HG03097 (cell line): ENCODE measurements around the gene PNRC2.

Experiments
- ATAC-seq: cut with Tn5 transposase; IDR thresholded peaks from one replicate; pipeline ENCODE4 v1.9.1; 2021; ENCODE audit not compliant: unreplicated experiment, low FRiP score

PNRC2 gene, protein sequence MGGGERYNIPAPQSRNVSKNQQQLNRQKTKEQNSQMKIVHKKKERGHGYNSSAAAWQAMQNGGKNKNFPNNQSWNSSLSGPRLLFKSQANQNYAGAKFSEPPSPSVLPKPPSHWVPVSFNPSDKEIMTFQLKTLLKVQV

DNA sequence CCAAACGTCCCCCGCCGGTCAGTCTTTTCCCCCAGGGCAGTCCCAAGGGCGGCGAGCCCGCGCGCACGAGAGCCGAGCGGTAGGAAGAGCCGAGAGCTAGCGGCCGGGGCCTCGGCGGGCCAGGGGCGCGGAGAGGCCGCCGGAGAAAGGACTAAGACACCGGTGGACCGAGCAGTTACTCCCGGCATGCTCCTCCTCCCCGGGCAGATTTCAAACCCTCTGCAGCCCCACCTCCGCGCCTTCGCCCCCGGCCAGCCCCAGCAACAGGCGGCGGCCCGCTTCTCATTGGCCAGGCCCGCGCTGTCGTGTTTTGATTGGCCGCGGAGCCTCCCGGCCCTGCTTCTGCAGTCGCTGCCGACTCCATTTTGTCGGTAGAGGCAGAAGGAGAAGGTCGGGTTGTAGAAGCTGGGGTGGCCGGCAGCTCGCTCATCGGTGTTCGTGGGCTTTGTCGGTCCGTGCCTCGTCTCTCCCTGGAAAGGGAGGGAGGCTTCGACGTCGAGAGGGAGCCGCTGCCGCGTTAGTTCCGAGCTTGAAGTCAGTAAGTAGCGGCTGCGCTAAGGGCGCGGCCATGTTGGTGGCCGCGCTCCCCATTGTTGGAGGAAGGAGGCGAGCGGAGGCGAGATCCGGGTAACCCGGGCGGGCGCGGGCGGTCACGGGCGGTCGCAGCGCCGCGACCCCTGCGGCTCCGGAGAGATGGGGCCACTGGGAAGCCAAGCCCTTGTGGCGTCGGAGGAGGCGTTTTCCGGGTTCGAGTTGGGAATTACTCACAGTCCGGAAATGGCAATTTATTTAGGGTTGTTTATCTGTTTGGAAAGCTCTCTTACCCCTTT, at the start of gene PNRC2:
Gene PNRC2, plus strand, starts transcription at position 368 of the 830 bp plus-strand sequence. CDS start 1,630 bp downstream, outside the sequence.
- peak; percentile 69 for ATAC-seq

DNA sequence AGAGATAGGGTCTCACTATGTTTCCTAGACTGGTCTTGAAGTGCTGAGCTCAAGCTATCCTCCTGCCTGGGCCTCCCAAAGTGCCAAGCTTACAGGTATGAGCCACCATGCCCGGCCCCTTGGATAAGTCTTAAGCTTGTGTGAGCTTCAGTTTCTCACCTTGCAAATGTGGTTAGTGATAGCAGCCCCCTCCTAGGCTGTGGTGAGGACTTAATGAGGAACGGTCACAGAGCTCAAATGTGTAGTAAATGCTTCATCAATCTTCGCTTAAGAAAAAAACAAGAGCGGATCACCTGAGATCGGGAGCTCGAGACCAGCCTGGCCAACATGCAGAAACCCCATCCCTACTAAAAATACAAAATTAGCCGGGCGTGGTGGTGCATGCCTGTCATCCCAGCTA, 49.5 kb upstream of the PNRC2 start:
- no peak for ATAC-seq

DNA sequence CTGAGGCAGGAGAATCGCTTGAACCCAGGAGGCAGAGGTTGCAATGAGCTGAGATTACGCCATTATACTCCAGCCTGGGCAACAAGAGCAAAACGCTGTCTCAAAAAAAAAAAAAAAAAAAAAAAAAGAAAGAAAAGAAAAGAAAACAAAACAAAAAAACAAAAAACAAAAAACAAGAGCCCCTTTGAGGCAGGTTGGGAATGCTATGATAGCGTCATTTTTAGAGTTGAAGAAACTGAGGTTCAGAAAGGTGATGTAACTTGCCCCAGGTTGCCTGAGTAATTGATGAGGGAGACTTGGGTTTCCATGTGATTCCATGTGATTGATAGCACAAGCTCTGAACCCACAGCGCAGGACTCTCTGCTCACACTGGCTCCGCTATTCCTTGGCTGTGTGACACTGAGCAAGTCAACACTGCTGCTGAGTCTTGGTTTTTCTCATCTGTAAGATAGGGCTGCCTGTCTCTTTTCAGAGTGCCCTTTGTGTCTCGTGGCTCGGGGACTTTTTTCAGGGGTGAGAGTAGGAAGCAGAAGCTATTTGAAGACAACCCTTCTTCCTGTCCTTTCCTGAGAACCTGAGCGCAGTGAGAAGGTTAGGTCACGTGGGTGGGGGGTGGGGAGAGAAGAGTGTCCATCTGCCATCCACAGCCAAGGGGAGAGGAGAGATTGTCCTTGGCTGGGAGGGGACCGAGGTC, 48.9 kb upstream of the PNRC2 start:
- no peak for ATAC-seq

DNA sequence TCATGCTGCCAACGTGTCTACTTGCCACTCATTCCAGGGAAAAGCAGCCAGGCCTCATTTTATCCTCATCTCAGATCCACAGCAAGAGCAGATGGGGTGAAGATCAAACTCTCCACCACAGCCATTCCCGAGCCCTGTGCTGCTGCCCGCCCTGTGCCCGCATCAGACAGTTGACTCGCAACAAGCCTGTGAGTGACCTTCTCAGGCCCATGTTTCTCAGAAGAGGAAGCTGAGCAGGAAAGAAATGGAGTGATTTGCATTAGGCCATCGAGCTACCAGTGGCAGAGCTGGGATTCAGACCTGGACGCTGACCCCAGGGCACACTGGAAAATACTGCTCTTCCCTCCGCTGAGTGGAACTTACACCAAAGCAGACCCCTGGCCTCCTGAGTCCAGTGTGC, 47.7 kb upstream of the PNRC2 start:
- no peak for ATAC-seq

DNA sequence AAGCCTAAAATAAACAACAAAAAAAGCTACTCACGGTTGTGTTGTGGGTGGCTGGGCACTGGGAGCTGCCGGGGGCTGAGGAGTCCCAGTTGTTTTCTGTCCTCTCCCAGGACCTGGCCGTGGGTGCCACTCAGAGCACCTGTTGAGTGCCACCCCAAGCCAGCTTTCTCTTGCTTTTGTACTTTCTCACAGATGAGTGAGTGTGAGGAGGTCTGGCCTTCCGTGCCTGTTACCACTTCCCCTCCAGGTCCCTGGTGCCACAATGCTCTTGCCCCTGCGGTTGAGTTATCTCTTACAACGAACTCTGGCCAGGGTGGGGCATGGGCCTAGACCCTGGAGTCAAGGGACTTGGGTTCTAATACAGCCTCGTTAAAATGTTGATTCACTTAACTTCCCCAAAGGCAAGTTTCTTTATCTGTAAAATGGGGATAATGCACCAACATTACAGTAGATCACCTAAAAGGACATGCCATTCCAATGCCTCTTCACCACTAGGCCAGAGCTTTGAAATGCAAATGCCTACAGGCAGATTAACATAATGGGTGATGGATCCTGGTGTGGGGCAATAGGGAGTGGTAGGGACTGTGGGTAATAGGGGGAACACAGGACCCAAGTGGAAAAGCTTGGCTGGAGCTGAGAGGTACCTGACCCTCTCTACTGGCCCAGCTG, 46.3 kb upstream of the PNRC2 start, which contains the start of gene CNR2:
Gene CNR2, minus strand, starts transcription at position 151 of the 669 bp plus-strand sequence. CDS start 37,745 bp downstream, outside the sequence.
- ATAC-seq, result no peak

DNA sequence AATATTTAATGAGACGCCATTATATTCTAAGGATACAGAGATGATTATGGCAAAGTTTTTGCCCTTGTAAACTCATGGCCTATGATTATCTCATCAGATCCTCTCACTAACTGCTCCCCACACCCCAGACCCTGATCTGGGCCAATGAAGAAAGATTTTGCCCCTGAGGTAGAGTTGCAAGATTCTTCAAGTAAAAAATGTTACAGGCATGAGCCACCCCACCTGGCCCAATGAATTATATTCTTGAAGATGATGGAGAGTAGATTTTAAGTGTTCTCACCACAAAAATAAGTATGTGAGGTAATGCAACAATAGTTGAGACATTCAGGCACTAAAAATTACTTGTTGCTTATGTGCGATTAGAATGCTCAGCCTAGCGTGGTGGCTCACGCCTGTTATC, 44.7 kb upstream of the PNRC2 start:
- no peak for ATAC-seq

DNA sequence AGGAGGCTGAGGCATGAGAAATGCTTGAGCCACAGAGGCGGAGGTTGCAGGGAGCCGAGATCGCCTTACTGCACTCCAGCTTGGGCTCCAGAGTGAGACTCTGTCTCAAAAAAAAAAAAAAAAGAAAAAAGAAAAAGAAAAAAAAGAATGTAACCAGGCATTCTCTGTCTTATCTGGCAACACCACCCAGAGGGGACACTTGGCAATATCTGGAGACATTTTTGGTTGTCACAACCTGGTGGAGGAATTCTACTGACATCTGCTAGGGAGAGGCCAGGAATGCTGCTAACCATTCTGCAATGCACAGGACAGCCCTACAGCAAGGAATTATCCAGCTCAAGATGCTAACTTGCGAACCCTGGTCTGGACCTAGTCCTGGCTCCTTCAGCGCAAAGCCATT, 44.2 kb upstream of the PNRC2 start:
- ATAC-seq, result no peak

DNA sequence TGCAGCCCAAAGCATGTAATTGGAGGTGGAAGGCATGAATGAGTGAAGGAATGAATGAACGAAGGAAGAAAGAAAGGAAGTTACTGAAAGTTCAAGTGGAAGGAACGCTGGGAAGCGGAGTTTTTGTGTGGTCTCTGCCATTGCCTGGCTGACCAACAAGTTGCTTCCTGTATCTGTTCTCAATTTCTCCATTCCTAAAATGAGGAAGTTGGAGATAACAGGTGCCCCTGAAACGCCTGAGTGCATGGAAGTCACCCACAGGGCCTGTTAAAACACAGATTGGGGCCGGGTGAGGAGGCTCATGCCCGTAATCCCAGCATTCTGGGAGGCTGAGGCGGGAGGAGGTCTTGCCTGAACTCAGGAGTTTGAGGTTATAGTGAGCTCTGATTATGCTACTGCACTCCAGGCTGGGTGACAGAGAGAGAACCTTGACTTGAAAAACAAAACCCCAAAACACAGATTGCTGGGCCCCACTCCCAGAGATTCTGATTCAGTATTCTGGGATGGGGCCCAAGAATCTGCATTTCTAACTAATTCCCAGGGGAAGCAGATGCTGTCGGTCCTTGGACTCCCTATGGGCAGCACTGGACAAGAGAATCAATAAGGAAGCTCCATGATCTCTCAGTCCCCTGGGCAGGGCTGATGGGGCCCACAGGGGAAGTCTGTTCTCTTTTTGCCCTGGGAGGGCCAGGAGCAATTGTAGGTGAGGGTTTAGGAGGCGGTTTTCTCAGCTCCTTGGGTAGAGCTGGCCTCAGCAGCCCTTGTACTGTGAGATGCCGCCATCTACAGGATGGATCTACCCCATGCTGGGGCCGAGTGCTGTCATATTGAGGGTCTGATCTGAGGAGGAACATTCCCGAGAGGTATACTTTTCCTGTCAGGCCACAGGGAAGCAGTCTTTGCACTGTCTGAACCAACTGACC, 43.2 kb upstream of the PNRC2 start:
- peak; percentile 49 for ATAC-seq

DNA sequence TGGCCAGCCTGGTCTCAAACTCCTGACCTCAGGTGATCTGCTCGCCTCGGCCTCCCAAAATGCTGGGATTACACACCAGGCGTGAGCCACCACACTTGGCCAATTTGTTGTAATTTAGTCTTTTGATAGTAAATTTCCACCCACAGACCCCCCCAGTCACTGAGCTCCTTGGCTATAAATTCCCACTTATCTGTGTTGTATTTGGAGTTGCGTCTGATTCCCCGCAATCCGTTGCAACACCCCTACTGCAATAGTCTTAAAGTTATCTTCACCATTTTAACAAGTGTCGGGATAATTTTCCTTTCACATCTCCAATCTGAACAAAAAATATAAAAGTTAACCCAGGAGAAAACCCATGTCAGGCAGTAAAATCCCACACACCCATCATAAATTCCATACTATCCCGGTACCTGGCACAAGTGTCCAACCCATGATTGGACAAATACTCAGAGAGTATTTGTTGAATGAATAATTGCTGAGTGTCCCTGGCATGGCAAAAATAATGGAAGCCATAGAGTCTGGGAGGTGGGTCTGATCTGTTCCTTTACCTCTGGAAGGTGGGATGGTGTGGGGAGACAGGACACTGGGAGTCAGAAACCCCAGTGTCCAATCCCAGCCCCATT, 37.2 kb upstream of the PNRC2 start:
- ATAC-seq, result no peak

DNA sequence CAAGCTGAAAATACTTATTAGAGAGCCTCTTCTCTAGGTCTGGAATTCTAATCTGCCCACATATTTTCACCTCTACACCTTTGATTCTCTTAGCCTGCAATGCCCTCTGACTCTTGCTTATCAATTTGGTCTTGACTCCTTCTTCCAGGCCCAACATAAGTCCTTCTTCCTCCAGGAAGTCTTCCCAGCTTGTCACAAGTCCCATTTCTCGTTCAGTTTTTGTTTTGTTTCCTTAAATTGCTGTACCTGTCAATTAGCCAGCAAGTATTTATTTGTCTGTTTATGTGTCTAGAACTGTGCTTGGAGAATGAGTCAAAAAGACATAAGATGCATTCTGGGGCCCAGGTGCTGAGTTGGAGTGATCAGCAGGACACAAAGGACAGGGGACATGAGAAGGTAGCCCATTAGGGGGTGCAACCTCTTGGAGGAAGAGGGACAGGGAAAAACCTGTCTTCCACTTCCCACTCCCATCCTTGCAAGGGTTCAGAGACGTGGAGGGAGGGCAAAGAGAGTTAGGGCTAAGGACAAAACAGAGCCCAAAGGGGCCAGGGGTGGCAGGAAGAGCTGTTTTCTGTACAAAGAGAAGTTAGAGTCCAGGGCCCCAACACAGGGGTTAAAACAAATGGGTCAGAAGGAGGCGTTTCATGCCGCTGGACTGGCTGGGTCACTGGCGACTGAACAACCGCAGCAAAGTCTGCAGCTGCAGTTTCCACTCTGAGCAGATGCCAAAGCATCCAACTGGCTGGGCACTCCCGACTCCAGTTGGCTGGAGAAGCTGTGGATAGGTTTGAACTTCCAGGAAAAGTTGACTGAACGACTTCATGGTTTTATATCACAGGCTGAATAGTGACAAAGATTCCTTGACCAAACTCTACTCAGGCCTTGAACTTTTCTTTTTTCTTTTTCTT, 35.8 kb upstream of the PNRC2 start:
- no peak for ATAC-seq

DNA sequence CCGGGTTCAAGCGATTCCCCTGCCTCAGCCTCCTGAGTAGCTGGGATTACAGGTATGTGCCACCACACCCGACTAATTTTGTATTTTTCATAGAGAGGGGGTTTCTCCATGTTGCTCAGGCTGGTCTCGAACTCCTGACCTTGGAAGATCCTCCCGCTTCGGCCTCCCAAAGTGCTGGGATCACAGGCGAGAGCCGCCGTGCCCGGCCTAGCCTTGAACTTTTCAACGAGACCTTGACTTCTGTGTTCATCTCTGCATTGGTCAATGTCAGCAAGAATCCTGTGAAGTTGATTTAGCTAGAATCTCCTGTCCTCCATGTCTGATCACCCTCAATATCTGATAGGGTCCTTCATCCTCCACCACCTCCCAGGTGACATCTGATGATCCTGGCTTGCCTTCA, 35.0 kb upstream of the PNRC2 start:
- ATAC-seq, result no peak

DNA sequence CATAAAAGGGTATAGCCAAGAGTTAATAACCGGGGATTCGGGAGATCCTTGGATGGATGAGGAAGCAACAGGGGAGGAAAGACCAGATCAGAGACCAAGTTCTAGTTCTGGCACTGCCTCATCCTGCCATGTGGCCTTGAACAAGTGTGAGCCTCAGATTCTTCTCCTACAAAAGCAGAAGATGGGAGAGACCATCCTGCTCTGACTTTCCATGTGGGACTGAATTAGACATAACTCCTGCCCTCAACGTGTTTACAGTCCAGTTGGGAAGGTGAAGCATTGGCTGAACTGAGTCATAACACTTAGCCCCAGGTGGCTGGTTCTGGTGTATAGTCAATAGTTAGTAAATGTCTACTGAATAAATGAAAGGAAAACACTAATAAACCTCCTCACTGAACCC, 34.3 kb upstream of the PNRC2 start:
- no peak for ATAC-seq

DNA sequence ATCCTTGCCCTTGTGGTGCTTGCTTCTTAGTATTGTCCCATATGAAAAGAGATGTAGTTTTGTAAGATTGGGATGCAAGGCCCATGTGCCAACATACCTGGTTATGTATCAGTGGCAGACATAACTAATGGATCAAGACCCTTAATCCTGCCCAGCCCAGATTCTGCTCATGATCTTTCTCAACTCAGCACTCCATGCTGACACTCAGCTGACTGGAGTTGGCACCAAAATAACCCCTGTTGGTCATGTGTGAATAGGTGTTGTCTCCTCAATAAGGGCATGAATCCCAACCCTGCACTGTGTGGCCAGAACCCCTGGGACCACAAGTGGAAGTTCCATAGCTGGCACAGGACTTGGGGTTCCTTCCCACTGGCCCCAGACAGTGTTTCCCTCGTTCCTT, 32.5 kb upstream of the PNRC2 start:
- no peak for ATAC-seq

DNA sequence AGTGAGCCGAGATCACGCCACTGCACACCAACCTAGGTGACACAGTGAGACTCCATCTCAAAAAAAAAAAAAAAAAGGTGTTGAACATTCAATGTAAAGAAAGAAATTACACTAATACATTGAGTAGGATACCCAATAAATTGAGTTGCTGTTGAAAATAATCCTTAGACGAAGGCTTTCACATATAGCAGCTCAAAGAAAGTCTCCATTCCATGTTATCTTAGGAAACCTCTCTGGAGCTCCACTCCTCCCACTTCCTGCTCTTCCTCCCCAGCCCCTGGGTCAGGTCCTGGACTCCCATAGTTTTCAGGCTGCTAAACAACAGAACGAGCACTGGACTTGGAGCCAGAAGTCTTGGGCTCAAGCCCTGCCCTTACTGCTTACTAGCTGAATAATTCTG, 30.8 kb upstream of the PNRC2 start:
- no peak for ATAC-seq

DNA sequence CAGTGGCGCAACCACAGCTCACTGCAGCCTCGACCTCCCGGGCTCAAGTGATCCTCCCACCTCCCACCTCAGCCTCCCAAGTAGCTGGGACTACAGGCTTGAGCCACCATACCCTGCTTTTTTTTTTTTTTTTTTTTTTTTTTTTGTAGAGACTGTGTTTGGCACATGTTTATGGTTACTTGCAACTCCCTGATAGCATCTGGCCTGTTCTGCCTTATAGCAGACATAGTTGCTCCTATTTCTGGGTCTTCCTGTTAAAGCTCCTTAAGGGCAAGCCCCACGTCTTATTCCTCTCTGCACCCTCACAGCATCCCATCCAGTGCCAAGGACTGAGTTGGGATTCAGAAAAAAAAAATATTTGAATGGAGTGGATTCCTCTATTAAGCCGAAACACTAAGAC, 29.4 kb upstream of the PNRC2 start:
- no peak for ATAC-seq

DNA sequence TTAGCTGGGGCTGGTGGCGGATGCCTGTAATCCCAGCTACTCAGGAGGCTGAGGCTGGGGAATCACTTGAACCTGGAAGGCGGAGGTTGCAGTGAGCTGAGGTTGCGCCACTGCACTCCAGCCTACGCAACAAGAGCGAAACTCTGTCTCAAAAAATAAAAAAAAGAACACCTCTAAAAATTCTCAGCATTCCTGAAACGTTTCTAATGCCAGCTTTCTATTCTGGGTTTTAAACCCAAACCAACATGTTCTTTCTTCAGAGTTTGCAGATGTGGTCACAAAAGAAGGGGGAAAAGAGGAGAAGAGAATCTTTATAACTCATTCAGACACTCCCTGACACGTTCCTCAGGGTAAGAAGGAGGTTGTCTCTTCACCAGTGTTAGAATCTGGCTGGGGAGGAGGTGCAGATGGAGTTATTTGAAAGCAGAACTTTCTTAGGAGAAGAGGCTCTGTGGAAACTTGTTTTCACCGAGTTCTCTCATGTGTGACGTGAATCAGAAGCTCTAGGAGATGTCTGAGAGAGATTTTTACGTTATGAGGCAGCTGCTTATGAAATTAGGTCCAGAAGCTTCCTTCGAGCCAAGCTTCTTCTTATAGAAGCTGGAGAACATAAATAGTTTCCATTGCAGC, 28.7 kb upstream of the PNRC2 start:
- ATAC-seq, result no peak

DNA sequence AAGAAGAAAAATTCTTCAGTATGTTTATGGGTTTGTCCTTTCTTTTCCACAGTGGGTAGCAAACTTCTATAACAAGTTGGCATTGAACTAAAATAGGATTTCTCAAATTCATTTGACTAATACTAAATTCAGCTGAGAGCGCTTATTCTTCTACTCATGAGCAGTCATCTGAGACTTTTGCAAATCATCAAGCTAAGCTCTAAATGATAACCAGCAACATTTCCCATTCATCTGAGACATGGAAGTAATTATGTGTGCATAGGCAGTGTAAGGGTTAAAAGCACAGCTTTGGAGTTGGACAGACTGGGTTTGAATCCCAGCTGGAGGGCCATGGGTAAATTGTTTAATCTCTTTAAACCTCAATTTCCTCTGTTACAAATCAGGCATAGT, 28.1 kb upstream of the PNRC2 start:
- no peak for ATAC-seq

DNA sequence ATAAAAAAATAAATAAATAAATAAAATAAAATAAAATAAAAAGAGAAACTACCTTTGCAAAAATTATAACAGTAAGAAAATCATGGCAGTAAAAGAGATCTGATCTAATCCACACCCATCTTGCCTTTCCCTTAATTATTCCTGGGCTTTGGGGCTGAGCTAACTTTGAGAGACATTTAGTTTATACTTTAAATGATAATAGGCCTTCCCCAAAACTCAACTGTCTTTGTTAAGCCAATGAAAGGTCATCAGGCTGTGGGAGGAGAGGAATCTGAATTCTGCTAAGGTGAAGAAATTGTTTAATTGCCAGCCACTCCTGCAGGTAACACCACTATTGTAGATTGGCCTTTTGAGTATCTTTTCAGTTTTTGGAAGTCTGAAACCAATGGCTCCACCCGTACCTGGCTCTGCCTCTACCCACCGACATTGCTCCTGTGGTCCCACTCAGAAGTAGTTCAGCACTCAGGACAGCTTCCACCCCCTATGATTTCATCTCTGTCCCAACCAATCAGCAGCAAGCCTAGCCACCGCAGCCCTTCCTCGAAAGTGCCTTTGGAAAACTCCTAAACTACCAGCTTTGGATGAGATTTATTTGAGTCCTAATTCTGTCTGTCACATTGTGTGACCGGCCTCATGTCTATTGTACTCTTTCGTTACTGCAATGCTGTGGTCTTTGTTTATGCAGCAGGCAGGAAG, 23.0 kb upstream of the PNRC2 start:
- no peak for ATAC-seq
